Mucosa of descending colon (tissue), 3 donors: ENCODE measurements around the gene RAD51B. TPM values are rescaled to one million over a fixed set of nuclear protein-coding genes. Genes with fewer than 3 reads are reported as not detected.
A peak's percentile ranks its signal among the peaks of the same experiment; 100 is the strongest.
"Not testable (repeated sequence)": the region's sequence is repeated elsewhere in the genome, so short reads cannot be mapped to it uniquely, and the experiment has no call there.

Source experiments
- ATAC-seq: fragments of 200-7000 bp; cut with Tn5 transposase; one replicate; pipeline ENCODE4 v1.9.1; 2020; ENCODE audit warnings: mild to moderate bottlenecking, moderate library complexity
- DNase-seq, 3 donors: peaks; one replicate each; pipeline ENCODE4 v3.0.0-alpha.2; 2020
- H3K36me3 ChIP-seq: fragments of 200-600 bp; one replicate; pipeline ENCODE4 v1.8.0; 2021; ENCODE audit warnings: low read depth, mild to moderate bottlenecking
- H3K4me1 ChIP-seq: fragments of 200-600 bp; one replicate; pipeline ENCODE4 v1.8.0; 2021; ENCODE audit warnings: low read depth, mild to moderate bottlenecking
- H3K4me3 ChIP-seq: fragments of 200-600 bp; one replicate; pipeline ENCODE4 v1.8.0; 2021; ENCODE audit warnings: mild to moderate bottlenecking
- H3K9me3 ChIP-seq: fragments of 200-600 bp; one replicate; pipeline ENCODE4 v1.8.0; 2021; ENCODE audit warnings: mild to moderate bottlenecking
- intact Hi-C, 2 donors: fragments of 100-400 bp; cut with DNase I in 1 of 2; cut with micrococcal nuclease in 1 of 2; formaldehyde crosslinking; loops; one replicate each; pipeline versions ENCODE4 v1.11.0 to v1.11.1; 2022; cut with DNase I, micrococcal nuclease
- total RNA-seq, 3 donors: library from RNA; stranded (reverse); fragmentation: NEBNext Ultra II Directional in 2 of 3; extraction: Animal tissue kit (Norgen Biotek cat#: 25700) in 2 of 3; gene quantifications; one replicate each; pipeline versions ENCODE4 v1.2.1 to v1.2.4, GENCODE V29; 2021 to 2023
- TF ChIP-seq, protein P1 (sequence below): fragments of 200-600 bp; IDR thresholded peaks from one replicate; pipeline ENCODE4 v1.8.0; 2022; ENCODE audit warnings: antibody characterized with exemption, mild to moderate bottlenecking
- donor health status: DM: no; HTN: no; CAD: no; lungs with moderate emphysema.
- donor health status: DM: no; HTN: no; CAD: no.
- donor health status: DM: no; HTN: yes; CAD: no.

RAD51B gene
- total RNA-seq, 3 donors from 2014 or later = 15.8 to 23.3 (median 20.9) TPM

- Histone ChIP-seq H3K4me3 (no peak overlapping the region), H3K4me1 (peaks cover 4% of the 10 kb centered on the region), H3K9me3 (no peaks in the 10 kb centered on the region), H3K36me3 (no peaks in the 10 kb centered on the region)
- TF ChIP-seq, protein P1, sequence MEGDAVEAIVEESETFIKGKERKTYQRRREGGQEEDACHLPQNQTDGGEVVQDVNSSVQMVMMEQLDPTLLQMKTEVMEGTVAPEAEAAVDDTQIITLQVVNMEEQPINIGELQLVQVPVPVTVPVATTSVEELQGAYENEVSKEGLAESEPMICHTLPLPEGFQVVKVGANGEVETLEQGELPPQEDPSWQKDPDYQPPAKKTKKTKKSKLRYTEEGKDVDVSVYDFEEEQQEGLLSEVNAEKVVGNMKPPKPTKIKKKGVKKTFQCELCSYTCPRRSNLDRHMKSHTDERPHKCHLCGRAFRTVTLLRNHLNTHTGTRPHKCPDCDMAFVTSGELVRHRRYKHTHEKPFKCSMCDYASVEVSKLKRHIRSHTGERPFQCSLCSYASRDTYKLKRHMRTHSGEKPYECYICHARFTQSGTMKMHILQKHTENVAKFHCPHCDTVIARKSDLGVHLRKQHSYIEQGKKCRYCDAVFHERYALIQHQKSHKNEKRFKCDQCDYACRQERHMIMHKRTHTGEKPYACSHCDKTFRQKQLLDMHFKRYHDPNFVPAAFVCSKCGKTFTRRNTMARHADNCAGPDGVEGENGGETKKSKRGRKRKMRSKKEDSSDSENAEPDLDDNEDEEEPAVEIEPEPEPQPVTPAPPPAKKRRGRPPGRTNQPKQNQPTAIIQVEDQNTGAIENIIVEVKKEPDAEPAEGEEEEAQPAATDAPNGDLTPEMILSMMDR = no peak
- DNase-seq (no peak), ATAC-seq (no peak)
- intact Hi-C loops = no loop called here
These were observed 163.4 kb downstream of the RAD51B start for GRCh38 chr14:67982711-67983608.

DNA sequence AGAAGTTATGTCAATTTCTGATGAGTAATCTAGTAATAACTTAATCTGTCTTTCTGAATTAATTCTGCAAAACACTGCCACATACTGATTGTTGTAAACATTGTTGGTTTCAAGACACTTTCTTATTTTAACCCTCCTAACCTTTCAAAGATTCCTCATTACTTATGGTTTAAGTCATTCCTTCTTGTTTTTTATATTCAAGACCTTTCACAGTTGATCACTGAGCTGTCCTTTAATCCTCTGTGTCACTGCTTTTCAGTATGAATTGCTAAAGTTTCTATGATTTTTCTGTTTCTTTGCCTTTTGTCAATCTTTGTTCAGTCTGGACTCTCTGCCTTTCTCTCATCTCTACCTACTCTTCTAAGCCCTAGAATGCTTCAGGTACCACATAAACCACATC, 164.7 kb downstream of the RAD51B start:
- H3K9me3 ChIP-seq = no peaks in the 10 kb centered on the region
- TF ChIP-seq, protein P1 = no peak
- intact Hi-C loops = no loop called here
- DNase-seq (no peak), ATAC-seq (no peak)
- no peaks in the 10 kb centered on the region for H3K36me3 ChIP-seq
- no peak overlapping the region for H3K4me3 ChIP-seq
- no peaks in the 10 kb centered on the region for H3K4me1 ChIP-seq

DNA sequence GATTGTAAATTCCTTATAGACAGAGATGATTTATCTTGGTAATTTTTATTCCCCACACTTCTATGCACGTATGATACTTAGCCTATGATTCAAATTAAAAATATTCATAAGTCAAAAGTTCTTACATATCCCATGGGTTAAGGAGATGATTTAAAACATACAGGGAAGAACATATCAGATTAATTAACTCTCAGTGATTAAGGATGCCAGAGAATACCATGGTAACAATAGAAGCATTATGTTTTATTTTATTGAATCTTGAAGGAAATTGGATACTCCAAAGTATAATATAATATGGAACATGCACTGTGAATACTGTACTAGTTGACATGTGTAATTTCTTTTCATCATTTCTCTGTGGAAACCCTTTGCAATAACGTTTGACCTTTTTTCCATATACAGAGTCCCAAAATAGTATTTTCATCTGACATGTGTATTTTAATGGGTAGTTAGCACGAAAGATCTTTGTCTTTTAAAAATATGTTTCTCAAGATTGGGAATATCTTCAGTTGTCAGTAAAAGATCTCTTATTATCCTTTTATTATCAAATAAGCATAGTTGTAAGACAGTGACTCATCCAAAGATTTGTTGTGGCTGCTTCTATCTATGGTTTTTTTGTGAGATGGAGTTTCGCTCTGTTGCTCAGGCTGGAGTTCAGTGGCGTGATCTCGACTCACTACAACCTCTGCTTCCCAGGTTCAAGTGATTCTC, 166.7 kb downstream of the RAD51B start:
- no peak for DNase-seq

DNA sequence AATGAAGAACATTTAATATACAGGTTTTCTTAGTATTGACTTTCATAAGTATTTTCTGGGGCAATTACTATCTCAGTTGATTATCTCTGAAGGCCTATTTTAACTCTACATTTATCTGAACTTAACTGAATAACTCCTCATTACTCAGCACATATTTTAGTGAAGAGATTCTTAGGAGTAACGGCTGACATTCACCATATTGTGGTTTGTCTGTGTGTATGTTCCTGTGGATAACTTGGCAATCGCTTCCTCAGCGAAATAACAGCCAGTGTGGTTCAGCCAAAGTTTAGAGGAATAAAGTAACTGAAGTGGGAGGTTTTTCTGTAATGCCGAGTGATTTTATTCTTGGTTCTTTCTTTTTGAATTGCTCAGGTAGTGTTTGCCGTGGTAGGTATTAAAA, 168.0 kb downstream of the RAD51B start:
- intact Hi-C loops = no loop called here
- Histone ChIP-seq H3K9me3 (no peaks in the 10 kb centered on the region), H3K4me1 (no peaks in the 10 kb centered on the region), H3K4me3 (no peak overlapping the region), H3K36me3 (no peaks in the 10 kb centered on the region)
- ATAC-seq (no peak), DNase-seq (no peak)
- TF ChIP-seq, protein P1 = no peak

More for the DNA sequence above, 166.7 kb downstream of the RAD51B start:
- H3K36me3 ChIP-seq = no peaks in the 10 kb centered on the region
- TF ChIP-seq, protein P1 = no peak
- no peaks in the 10 kb centered on the region for H3K4me1 ChIP-seq
- no peaks in the 10 kb centered on the region for H3K9me3 ChIP-seq
- no peak for ATAC-seq
- intact Hi-C loops = no loop called here
- H3K4me3 ChIP-seq = no peak overlapping the region

DNA sequence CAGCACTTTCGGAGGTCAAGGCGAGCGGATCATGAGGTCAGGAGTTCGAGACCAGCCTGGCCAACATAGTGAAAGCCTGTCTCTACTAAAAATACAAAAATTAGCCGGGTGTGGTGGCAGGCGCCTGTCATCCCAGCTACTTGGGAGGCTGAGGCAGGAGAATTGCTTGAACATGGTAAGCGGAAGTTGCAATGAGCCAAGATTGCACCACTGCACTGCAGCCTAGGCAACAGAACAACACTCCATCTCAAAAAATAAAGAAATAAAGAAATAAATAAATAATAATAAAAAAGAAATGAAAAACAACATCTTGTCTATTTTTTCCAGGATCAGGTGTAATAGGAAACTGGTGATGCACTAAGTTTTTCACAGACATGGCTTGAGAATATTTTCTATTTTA, 168.6 kb downstream of the RAD51B start:
- H3K4me1 ChIP-seq, H3K9me3 ChIP-seq, intact Hi-C loops, H3K4me3 ChIP-seq, ATAC-seq, H3K36me3 ChIP-seq: not testable (repeated sequence)
- peak in 1 of 3 donors; percentile 11 for DNase-seq

GRCh38 chr14:67990576-67990975, 171.0 kb downstream of the RAD51B start:
- Histone ChIP-seq H3K4me3 (no peak overlapping the region), H3K9me3 (no peaks in the 10 kb centered on the region), H3K4me1 (no peaks in the 10 kb centered on the region), H3K36me3 (no peaks in the 10 kb centered on the region)
- intact Hi-C loops = no loop called here
- ATAC-seq (no peak), DNase-seq (no peak)
- TF ChIP-seq, protein P1 = no peak
